ENCODE results near the gene GLIS1. TPM values are rescaled to one million over a fixed set of nuclear protein-coding genes. Genes with fewer than 3 reads are reported as not detected.
A peak's percentile ranks its signal among the peaks of the same experiment; 100 is the strongest.

GLIS1 gene
- total and polyA plus RNA-seq, 5 donors from 2014 or later = not detected

DNA sequence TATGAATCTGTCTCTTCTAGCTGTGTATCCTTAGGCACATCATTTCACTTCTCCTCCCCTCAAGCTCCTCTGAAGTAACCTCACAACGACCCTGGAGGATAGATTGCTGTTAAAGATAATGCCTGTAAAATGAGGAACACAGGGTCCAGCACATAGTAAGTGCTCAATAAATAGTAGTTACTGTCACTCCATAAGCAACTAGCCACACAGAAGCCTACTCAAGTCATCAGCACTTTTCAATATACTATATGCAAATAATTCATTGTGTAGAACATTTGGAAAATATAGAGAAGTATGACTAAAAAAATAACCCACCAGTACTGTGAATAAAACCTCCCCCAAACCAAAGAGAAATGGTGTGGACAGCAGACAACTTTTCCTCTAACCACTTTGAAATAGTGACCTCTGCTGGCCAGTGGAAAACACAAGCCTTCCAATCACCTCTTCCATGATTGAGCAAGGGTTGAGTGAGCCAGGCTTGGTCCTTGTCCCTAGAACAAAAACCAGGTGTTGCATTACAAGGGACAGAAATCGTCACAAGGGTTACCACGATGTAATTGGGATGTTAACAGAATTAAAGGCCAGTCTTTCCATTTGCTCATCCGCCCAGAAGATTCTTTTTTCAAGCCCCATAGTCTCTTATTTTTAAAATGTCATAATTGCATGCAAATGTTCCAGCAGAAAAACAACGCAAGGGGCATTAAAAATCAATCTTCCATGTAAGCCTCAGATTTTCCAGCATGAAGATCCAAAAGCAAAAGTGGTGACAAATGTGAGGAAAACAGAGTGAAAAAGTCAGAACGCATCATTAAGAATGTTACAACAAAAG is 15.7 kb upstream of the GLIS1 start:
- Histone ChIP-seq H3K9me3 (ENCODE audit: control insufficient read depth in 2 of 2, low read length in 2 of 2) (no peaks in the 10 kb centered on the region), H3K4me3 (ENCODE audit: low read depth, low read length) (no peak overlapping the region), H3K27ac (ENCODE audit: insufficient read depth, low read length, poor library complexity, severe bottlenecking) (no peak overlapping the region), H3K27me3 (ENCODE audit: control insufficient read depth, insufficient read depth, low read length) (no peaks in the 10 kb centered on the region), H3K36me3 (ENCODE audit: control insufficient read depth, insufficient read depth, low read length) (no peaks in the 10 kb centered on the region), H3K4me1 (ENCODE audit: control insufficient read depth, insufficient read depth, low read length, poor library complexity, severe bottlenecking) (no peaks in the 10 kb centered on the region)
- Mint-ChIP-seq H3K27ac (no peak overlapping the region), H3K27me3 (no peaks in the 10 kb centered on the region), H3K36me3 (no peaks in the 10 kb centered on the region), H3K4me1 (no peaks in the 10 kb centered on the region), H3K9me3 (no peaks in the 10 kb centered on the region), H3K4me3 (no peak overlapping the region)
- DNase-seq = peak in 2 of 3 donors; percentile 12 to 47
- ATAC-seq (ENCODE audit: low read depth in 2 of 2) = no peak

GRCh38 chr1:53752281-53752680 is 13.3 kb upstream of the GLIS1 start:
- H3K27me3 ChIP-seq (ENCODE audit: control insufficient read depth, insufficient read depth, low read length) = no peaks in the 10 kb centered on the region
- peak overlapping the region in 1 of 3 donors; percentile 79 for H3K27ac Mint-ChIP-seq
- no peaks in the 10 kb centered on the region for H3K4me1 Mint-ChIP-seq
- H3K4me3 Mint-ChIP-seq = no peak overlapping the region
- DNase-seq (no peak), ATAC-seq (ENCODE audit: low read depth in 2 of 2) (no peak)
- H3K36me3 ChIP-seq (ENCODE audit: control insufficient read depth, insufficient read depth, low read length) = no peaks in the 10 kb centered on the region
- no peaks in the 10 kb centered on the region for H3K9me3 ChIP-seq (ENCODE audit: control insufficient read depth in 2 of 2, low read length in 2 of 2)
- no peaks in the 10 kb centered on the region for H3K9me3 Mint-ChIP-seq
- peaks cover 5% of the 10 kb centered on the region for H3K27me3 Mint-ChIP-seq
- H3K4me1 ChIP-seq (ENCODE audit: control insufficient read depth, insufficient read depth, low read length, poor library complexity, severe bottlenecking) = no peaks in the 10 kb centered on the region
- H3K4me3 ChIP-seq (ENCODE audit: low read depth, low read length) = no peak overlapping the region
- H3K27ac ChIP-seq (ENCODE audit: insufficient read depth, low read length, poor library complexity, severe bottlenecking) = no peak overlapping the region
- H3K36me3 Mint-ChIP-seq = no peaks in the 10 kb centered on the region

- peaks cover 39% of the 10 kb centered on the region for H3K27me3 Mint-ChIP-seq
- no peak overlapping the region for H3K27ac Mint-ChIP-seq
- no peaks in the 10 kb centered on the region for H3K36me3 Mint-ChIP-seq
- no peaks in the 10 kb centered on the region for H3K4me1 ChIP-seq (ENCODE audit: control insufficient read depth, insufficient read depth, low read length, poor library complexity, severe bottlenecking)
- H3K27ac ChIP-seq (ENCODE audit: insufficient read depth, low read length, poor library complexity, severe bottlenecking) = no peak overlapping the region
- DNase-seq (no peak), ATAC-seq (ENCODE audit: low read depth in 2 of 2) (no peak)
- H3K36me3 ChIP-seq (ENCODE audit: control insufficient read depth, insufficient read depth, low read length) = no peaks in the 10 kb centered on the region
- peaks cover 0 to 3% of the 10 kb centered on the region in 2 experiments for H3K9me3 ChIP-seq (ENCODE audit: control insufficient read depth in 2 of 2, low read length in 2 of 2)
- H3K4me1 Mint-ChIP-seq = peaks cover 0 to 2% (median 0%) of the 10 kb centered on the region in 4 donors
- peaks cover 9% of the 10 kb centered on the region for H3K27me3 ChIP-seq (ENCODE audit: control insufficient read depth, insufficient read depth, low read length)
- no peak overlapping the region for H3K4me3 ChIP-seq (ENCODE audit: low read depth, low read length)
- no peak overlapping the region for H3K4me3 Mint-ChIP-seq
- H3K9me3 Mint-ChIP-seq = peaks cover 0 to 7% (median 1%) of the 10 kb centered on the region in 7 donors
Observed at GRCh38 chr1:53747841-53748240, 8.9 kb upstream of the GLIS1 start.

GRCh38 chr1:53740621-53741105 is 1.7 kb upstream of the GLIS1 start:
- peaks cover 71% of the 10 kb centered on the region for H3K27me3 Mint-ChIP-seq
- ATAC-seq (ENCODE audit: low read depth in 2 of 2) (no peak), DNase-seq (no peak)
- Histone ChIP-seq H3K27me3 (ENCODE audit: control insufficient read depth, insufficient read depth, low read length) (peaks cover 18% of the 10 kb centered on the region), H3K4me1 (ENCODE audit: control insufficient read depth, insufficient read depth, low read length, poor library complexity, severe bottlenecking) (peaks cover 12% of the 10 kb centered on the region), H3K36me3 (ENCODE audit: control insufficient read depth, insufficient read depth, low read length) (no peaks in the 10 kb centered on the region), H3K27ac (ENCODE audit: insufficient read depth, low read length, poor library complexity, severe bottlenecking) (no peak overlapping the region), H3K4me3 (ENCODE audit: low read depth, low read length) (no peak overlapping the region), H3K9me3 (ENCODE audit: control insufficient read depth in 2 of 2, low read length in 2 of 2) (peaks cover 0 to 5% of the 10 kb centered on the region in 2 experiments)
- peak overlapping the region in 1 of 4 donors; percentile 66 for H3K4me3 Mint-ChIP-seq
- no peak overlapping the region for H3K27ac Mint-ChIP-seq
- H3K36me3 Mint-ChIP-seq = no peaks in the 10 kb centered on the region
- peaks cover 0 to 11% (median 3%) of the 10 kb centered on the region in 4 donors for H3K4me1 Mint-ChIP-seq
- peaks cover 0 to 8% (median 4%) of the 10 kb centered on the region in 7 donors for H3K9me3 Mint-ChIP-seq

DNA sequence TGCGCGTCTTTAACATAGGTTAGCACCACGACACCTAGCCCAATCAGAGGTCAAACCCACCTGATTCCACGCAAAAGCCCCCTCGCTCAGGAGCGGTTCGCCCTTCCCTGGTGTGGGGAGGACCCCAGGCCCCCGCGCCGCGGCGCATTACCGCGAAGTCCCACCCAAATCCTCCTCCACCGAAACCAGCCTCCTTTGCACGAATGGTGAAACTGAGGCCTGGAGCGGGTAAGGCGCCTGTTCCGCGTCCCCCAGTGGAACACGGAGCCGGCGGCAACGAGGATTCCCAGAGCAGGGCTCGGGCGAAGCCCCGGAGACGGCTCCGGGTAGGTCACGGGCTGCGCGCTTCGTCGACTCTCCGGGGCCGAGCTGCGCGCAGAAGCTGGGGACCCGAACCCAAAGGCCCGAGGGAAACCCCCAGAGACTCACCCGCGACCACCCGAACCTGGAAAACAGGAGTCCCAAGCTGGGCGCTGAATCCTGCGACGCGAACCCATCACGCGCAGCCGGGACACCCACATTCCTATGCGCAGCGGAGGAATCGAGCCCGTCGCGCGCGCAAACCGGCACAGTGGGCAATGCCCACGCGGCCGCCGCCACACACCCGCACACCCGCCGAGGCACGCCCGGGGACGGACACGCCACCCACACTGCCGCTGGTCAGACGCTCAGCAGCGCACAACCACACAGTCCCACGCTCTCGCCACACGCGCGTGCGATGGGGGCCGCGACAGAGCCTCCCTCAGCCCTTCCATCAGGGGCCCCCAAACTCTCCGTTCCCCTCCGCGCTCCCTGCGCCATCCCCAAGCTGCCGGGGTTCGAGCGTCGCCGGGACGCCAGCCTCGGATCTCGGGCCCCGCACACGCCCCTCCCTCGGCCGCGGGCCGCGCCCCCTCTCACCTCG is 507 bp downstream of the GLIS1 start:
- H3K36me3 Mint-ChIP-seq = no peaks in the 10 kb centered on the region
- H3K4me1 Mint-ChIP-seq = peaks cover 0 to 11% (median 3%) of the 10 kb centered on the region in 4 donors
- Histone ChIP-seq H3K27me3 (ENCODE audit: control insufficient read depth, insufficient read depth, low read length) (peaks cover 19% of the 10 kb centered on the region), H3K9me3 (ENCODE audit: control insufficient read depth in 2 of 2, low read length in 2 of 2) (peaks cover 0 to 5% of the 10 kb centered on the region in 2 experiments), H3K27ac (ENCODE audit: insufficient read depth, low read length, poor library complexity, severe bottlenecking) (no peak overlapping the region), H3K36me3 (ENCODE audit: control insufficient read depth, insufficient read depth, low read length) (no peaks in the 10 kb centered on the region), H3K4me1 (ENCODE audit: control insufficient read depth, insufficient read depth, low read length, poor library complexity, severe bottlenecking) (peaks cover 12% of the 10 kb centered on the region), H3K4me3 (ENCODE audit: low read depth, low read length) (no peak overlapping the region)
- H3K4me3 Mint-ChIP-seq = peak overlapping the region in 1 of 4 donors; percentile 41
- peaks cover 73% of the 10 kb centered on the region for H3K27me3 Mint-ChIP-seq
- no peak for ATAC-seq (ENCODE audit: low read depth in 2 of 2)
- H3K27ac Mint-ChIP-seq = no peak overlapping the region
- peak in 1 of 3 donors; percentile 11 for DNase-seq
- peaks cover 0 to 8% (median 3%) of the 10 kb centered on the region in 7 donors for H3K9me3 Mint-ChIP-seq

- H3K27me3 ChIP-seq (ENCODE audit: control insufficient read depth, insufficient read depth, low read length) = peaks cover 13% of the 10 kb centered on the region
- peak overlapping the region in 2 of 4 donors; percentile 50 to 52 for H3K4me3 Mint-ChIP-seq
- H3K4me1 Mint-ChIP-seq = peaks cover 0 to 11% (median 2%) of the 10 kb centered on the region in 4 donors
- ATAC-seq (ENCODE audit: low read depth in 2 of 2) = no peak
- H3K4me1 ChIP-seq (ENCODE audit: control insufficient read depth, insufficient read depth, low read length, poor library complexity, severe bottlenecking) = peaks cover 12% of the 10 kb centered on the region
- DNase-seq = no peak
- no peaks in the 10 kb centered on the region for H3K36me3 ChIP-seq (ENCODE audit: control insufficient read depth, insufficient read depth, low read length)
- H3K27me3 Mint-ChIP-seq = peaks cover 73% of the 10 kb centered on the region
- H3K27ac ChIP-seq (ENCODE audit: insufficient read depth, low read length, poor library complexity, severe bottlenecking) = no peak overlapping the region
- peaks cover 0 to 4% (median 0%) of the 10 kb centered on the region in 7 donors for H3K9me3 Mint-ChIP-seq
- H3K36me3 Mint-ChIP-seq = no peaks in the 10 kb centered on the region
- peaks cover 0 to under 1% of the 10 kb centered on the region in 2 experiments for H3K9me3 ChIP-seq (ENCODE audit: control insufficient read depth in 2 of 2, low read length in 2 of 2)
- H3K27ac Mint-ChIP-seq = no peak overlapping the region
- no peak overlapping the region for H3K4me3 ChIP-seq (ENCODE audit: low read depth, low read length)
Observed at GRCh38 chr1:53737648-53738204, 1.2 kb downstream of the GLIS1 start.

- no peaks in the 10 kb centered on the region for H3K36me3 ChIP-seq (ENCODE audit: control insufficient read depth, insufficient read depth, low read length)
- no peak for ATAC-seq (ENCODE audit: low read depth in 2 of 2)
- no peak overlapping the region for H3K4me3 ChIP-seq (ENCODE audit: low read depth, low read length)
- H3K9me3 ChIP-seq (ENCODE audit: control insufficient read depth in 2 of 2, low read length in 2 of 2) = no peaks in the 10 kb centered on the region
- Mint-ChIP-seq H3K9me3 (peaks cover 0 to 2% (median 0%) of the 10 kb centered on the region in 7 donors), H3K36me3 (no peaks in the 10 kb centered on the region), H3K27me3 (peaks cover 64% of the 10 kb centered on the region), H3K27ac (no peak overlapping the region), H3K4me3 (no peak overlapping the region), H3K4me1 (peaks cover 0 to 11% (median 2%) of the 10 kb centered on the region in 4 donors)
- H3K4me1 ChIP-seq (ENCODE audit: control insufficient read depth, insufficient read depth, low read length, poor library complexity, severe bottlenecking) = peaks cover 12% of the 10 kb centered on the region
- H3K27ac ChIP-seq (ENCODE audit: insufficient read depth, low read length, poor library complexity, severe bottlenecking) = no peak overlapping the region
- no peak for DNase-seq
- H3K27me3 ChIP-seq (ENCODE audit: control insufficient read depth, insufficient read depth, low read length) = peaks cover 11% of the 10 kb centered on the region
Observed at GRCh38 chr1:53736290-53736689, 2.7 kb downstream of the GLIS1 start.
